Hepatocyte (in vitro differentiated cells): ENCODE results near the gene PCDHGC5. TPM values are rescaled to one million over a fixed set of nuclear protein-coding genes. Genes with fewer than 3 reads are reported as not detected.
A peak's percentile ranks its signal among the peaks of the same experiment; 100 is the strongest.

ENCODE experiments used
- DNase-seq: peaks from one replicate; pipeline ENCODE4 v3.0.0-alpha.2; 2016; ENCODE audit warnings: low spot score
- H2AFZ ChIP-seq: fragments of 200-600 bp; sonication (generic); 2 replicates; pipeline ENCODE4 v1.6.0; 2016; ENCODE audit warnings: antibody characterized with exemption, mild to moderate bottlenecking
- H3K27ac ChIP-seq: fragments of 200-600 bp; sonication (generic); 2 replicates; pipeline ENCODE4 v1.5.1; 2016; ENCODE audit warnings: mild to moderate bottlenecking
- H3K27me3 ChIP-seq: fragments of 200-600 bp; sonication (generic); 2 replicates; pipeline ENCODE4 v1.6.1; 2016
- H3K36me3 ChIP-seq: fragments of 200-600 bp; sonication (generic); replicated peaks from 2 replicates; pipeline ENCODE4 v1.5.1; 2016; ENCODE audit warnings: low read depth; ENCODE audit not compliant: insufficient read depth
- H3K4me1 ChIP-seq: fragments of 200-600 bp; sonication (generic); 2 replicates; pipeline ENCODE4 v1.5.1; 2016; ENCODE audit warnings: mild to moderate bottlenecking, moderate library complexity; ENCODE audit not compliant: insufficient read depth
- H3K4me2 ChIP-seq: fragments of 200-600 bp; sonication (generic); 2 replicates; pipeline ENCODE4 v1.6.0; 2016
- H3K4me3 ChIP-seq: fragments of 200-600 bp; sonication (generic); 2 replicates; pipeline ENCODE4 v1.5.1; 2016; ENCODE audit warnings: mild to moderate bottlenecking
- H3K79me2 ChIP-seq: fragments of 200-600 bp; sonication (generic); 2 replicates; pipeline ENCODE4 v1.6.0; 2017; ENCODE audit warnings: mild to moderate bottlenecking
- H3K9me2 ChIP-seq: fragments of 200-600 bp; sonication (generic); replicated peaks from 2 replicates; pipeline ENCODE4 v1.6.0; 2017; ENCODE audit warnings: mild to moderate bottlenecking; ENCODE audit not compliant: insufficient read depth
- H3K9me3 ChIP-seq: fragments of 200-600 bp; sonication (generic); 2 replicates; pipeline ENCODE4 v1.5.1; 2016; ENCODE audit warnings: low read depth, mild to moderate bottlenecking
- H4K20me1 ChIP-seq: fragments of 200-600 bp; sonication (generic); 2 replicates; pipeline ENCODE4 v1.6.0; 2016; ENCODE audit warnings: mild to moderate bottlenecking; ENCODE audit not compliant: insufficient read depth, poor library complexity, severe bottlenecking
- CTCF ChIP-seq: fragments of 200-600 bp; sonication (generic); IDR thresholded peaks from 2 replicates; pipeline ENCODE4 v1.5.1; 2016; ENCODE audit warnings: antibody characterized with exemption, mild to moderate bottlenecking; ENCODE audit not compliant: poor library complexity
- EZH2 ChIP-seq: fragments of 200-600 bp; sonication (generic); IDR thresholded peaks from 2 replicates; pipeline ENCODE4 v1.6.1; 2016; ENCODE audit warnings: antibody characterized with exemption, mild to moderate bottlenecking, borderline replicate concordance
- EZH2phosphoT487 ChIP-seq: fragments of 200-600 bp; sonication (generic); IDR thresholded peaks from one replicate; pipeline ENCODE4 v1.6.1; 2018; ENCODE audit warnings: antibody characterized with exemption, mild to moderate bottlenecking, low read depth, moderate library complexity; ENCODE audit not compliant: unreplicated experiment, severe bottlenecking
- WGBS: methylation state at CpG from one replicate; pipeline ENCODE4 v1.1.6; 2016; ENCODE audit warnings: low lambda C conversion rate; ENCODE audit errors: missing lambda C conversion rate; 5-methylcytosine and 5-hydroxymethylcytosine counted together
- polyA plus RNA-seq: library from polyadenylated mRNA; unstranded; fragments of >200 nt; fragmentation: Nextera tagmentation; extraction: Ambion mirVana; gene quantifications from 2 replicates; pipeline ENCODE4 v1.2.1, GENCODE V29; 2016
- total RNA-seq: library from RNA; depleted of rRNA; stranded (reverse); fragments of >200 nt; gene quantifications from 2 replicates; pipeline ENCODE4 v1.2.3, GENCODE V29; 2014

PCDHGC5 gene
- total and polyA plus RNA-seq, 2 experiments from 2014 or later: 0.16 to 1.1 TPM

DNA sequence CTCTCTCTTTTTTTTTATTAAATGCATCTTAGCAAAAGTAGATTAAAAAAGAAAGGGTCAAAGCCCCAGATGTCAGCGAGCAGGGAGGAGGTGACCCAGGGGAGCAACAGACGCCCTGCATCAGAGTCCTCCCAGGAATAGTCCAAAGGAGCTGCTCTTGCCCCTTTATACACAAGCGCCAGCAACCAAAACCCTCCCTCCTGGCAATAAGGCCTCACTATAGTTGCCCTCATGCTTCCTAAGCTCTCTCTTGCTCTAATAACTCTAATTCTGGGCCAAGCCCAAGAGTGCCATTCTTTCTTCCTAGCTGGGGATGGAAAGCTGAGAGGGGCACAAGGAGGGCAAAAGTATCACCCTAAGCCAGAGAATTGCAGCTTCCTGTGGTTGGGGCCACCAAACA is 26.3 kb downstream of the PCDHGC5 start:
- no peaks in the 10 kb centered on the region for H4K20me1 ChIP-seq
- no peaks in the 10 kb centered on the region for H3K9me2 ChIP-seq
- H2AFZ ChIP-seq: no peak overlapping the region
- no peaks in the 10 kb centered on the region for H3K9me3 ChIP-seq
- peaks cover 22% of the 10 kb centered on the region for H3K4me1 ChIP-seq
- H3K27me3 ChIP-seq: no peaks in the 10 kb centered on the region
- TF ChIP-seq EZH2: no peak
- no peak for TF ChIP-seq CTCF
- TF ChIP-seq EZH2phosphoT487: no peak
- H3K36me3 ChIP-seq: no peaks in the 10 kb centered on the region
- DNase-seq: no peak
- peaks cover 2% of the 10 kb centered on the region for H3K79me2 ChIP-seq
- H3K4me2 ChIP-seq: no peak overlapping the region
- H3K4me3 ChIP-seq: no peak overlapping the region
- WGBS: 82% methylated on average over 3 of the region's 3 CpGs
- H3K27ac ChIP-seq: peak overlapping the region; percentile 97

DNA sequence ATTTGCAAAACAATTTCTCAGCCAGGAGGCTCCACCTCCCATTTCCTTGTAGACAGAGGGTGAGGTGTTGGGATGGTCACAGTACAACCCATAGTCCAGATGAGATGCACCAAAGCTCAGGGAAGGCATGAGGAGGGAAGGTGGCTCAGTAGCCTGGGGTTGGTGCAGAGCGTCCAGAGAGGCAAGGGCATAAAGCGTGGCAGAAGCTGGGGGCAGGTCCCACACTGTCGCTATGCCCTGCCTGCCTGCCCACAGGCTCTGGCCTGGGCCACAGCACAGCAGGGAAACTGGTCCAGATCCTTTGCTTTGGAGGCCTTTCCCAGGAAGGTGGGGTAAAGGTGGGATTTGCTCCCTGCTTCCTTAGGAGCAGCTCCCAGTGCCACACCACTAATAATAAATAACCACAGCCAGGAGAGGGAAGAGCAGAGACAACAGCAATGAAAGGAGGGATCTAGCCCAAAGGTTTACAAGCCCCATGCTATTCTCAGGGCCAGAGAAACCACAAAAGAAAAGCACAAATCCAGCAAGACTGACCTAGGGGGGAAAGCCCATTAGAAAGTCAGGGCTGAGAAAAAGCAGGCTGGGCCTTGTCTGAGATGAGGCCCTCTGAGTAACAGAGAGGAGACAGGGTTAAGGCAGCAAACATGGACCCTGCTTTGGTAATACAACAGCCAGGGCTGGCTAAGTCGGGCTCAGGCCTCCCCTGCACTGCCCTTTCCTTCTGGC is 27.2 kb downstream of the PCDHGC5 start:
- no peaks in the 10 kb centered on the region for H3K9me2 ChIP-seq
- H4K20me1 ChIP-seq: no peaks in the 10 kb centered on the region
- H3K4me1 ChIP-seq: peaks cover 25% of the 10 kb centered on the region
- H3K4me2 ChIP-seq: no peak overlapping the region
- H3K9me3 ChIP-seq: no peaks in the 10 kb centered on the region
- peaks cover 2% of the 10 kb centered on the region for H3K79me2 ChIP-seq
- H3K27ac ChIP-seq: peak overlapping the region; percentile 97
- no peak overlapping the region for H2AFZ ChIP-seq
- WGBS: 90% methylated on average over 4 of the region's 4 CpGs
- no peak for TF ChIP-seq EZH2phosphoT487
- no peak for TF ChIP-seq CTCF
- TF ChIP-seq EZH2: no peak
- H3K27me3 ChIP-seq: no peaks in the 10 kb centered on the region
- H3K4me3 ChIP-seq: no peak overlapping the region
- H3K36me3 ChIP-seq: no peaks in the 10 kb centered on the region
- no peak for DNase-seq

GRCh38 chr5:141516672-141517025 is 27.8 kb downstream of the PCDHGC5 start:
- DNase-seq: no peak
- H3K4me3 ChIP-seq: no peak overlapping the region
- H3K4me1 ChIP-seq: peaks cover 28% of the 10 kb centered on the region
- H3K27ac ChIP-seq: peak overlapping the region; percentile 97
- no peaks in the 10 kb centered on the region for H3K9me2 ChIP-seq
- no peaks in the 10 kb centered on the region for H4K20me1 ChIP-seq
- peaks cover 2% of the 10 kb centered on the region for H3K79me2 ChIP-seq
- WGBS: 93% methylated on average over 8 of the region's 8 CpGs
- no peaks in the 10 kb centered on the region for H3K9me3 ChIP-seq
- H3K4me2 ChIP-seq: no peak overlapping the region
- no peaks in the 10 kb centered on the region for H3K27me3 ChIP-seq
- H3K36me3 ChIP-seq: no peaks in the 10 kb centered on the region
- H2AFZ ChIP-seq: no peak overlapping the region
- no peak for TF ChIP-seq EZH2
- TF ChIP-seq CTCF: no peak
- no peak for TF ChIP-seq EZH2phosphoT487
